Measurements from ENCODE around the gene SLC7A11.

SLC7A11 gene

DNA sequence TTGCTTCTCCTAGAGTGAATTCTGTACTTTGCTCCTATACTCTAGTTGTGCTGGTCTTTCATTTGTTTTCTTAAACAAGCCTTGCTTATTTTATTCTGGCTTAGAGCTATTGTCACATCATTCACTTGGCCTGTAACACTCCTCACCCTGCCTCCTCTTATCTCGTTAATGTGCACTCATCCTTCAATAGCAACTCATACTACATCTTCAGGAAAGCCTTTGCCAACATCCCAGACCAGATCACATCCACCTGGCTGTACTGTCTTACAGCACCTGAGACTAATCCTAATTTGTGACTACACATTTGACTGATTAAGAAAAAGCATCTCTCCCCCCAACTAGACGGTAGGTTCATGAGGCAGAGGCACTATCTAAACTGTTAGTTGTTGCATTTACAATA, 80.8 kb downstream of the SLC7A11 start:
- DNase-seq (ENCODE audit: low spot score), result no peak

DNA sequence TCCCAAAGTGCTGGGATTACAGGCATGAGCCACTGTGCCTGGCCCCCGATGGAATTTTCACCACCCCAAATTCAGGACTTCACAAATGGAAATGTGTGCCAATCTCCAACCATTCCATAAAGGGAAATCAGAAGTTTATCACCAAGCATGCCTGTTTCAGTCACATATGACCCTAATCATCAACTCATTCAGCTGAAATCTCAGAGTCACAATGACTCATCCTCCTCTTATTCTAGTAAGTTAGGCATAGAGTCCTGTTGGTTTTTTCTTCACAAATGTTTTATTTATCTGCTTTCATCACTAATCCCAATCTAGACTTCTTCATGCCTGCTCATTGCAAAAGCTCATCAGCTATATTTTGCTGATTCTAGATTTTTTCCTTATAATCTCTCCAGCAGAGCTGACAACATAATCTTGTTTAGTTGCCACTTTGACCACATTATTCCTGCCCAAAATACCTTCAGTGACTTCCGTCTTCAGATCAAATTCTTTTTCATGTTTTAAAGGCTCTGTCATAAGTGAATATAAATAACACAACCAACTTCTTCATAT, 83.3 kb downstream of the SLC7A11 start:
- no peak for DNase-seq (ENCODE audit: low spot score)

DNA sequence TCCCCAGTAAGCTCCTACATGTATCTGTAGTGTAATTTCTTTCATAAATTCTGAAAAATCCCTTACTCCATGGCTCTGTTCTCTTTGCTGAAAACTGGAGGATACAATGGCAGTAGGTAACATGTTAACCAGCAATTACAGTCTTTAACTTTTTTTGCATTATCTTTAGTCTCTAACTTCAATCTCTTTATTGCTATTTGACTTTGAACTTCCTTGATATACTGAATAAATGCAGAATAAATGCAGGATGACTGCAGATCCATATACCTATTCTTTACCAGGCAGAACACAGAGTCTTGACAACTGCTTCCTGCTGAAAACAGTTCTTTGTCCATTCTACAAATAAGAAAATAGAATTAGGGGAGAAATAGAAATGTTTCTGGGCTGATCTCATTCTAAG, 101.3 kb downstream of the SLC7A11 start:
- no peak for DNase-seq (ENCODE audit: low spot score)

GRCh38 chr4:138138774-138139173, 103.4 kb downstream of the SLC7A11 start:
- no peak for DNase-seq (ENCODE audit: low spot score)

- no peak for DNase-seq (ENCODE audit: low spot score)
Observed at GRCh38 chr4:138135610-138136009, 106.5 kb downstream of the SLC7A11 start.

- no peak for DNase-seq (ENCODE audit: low spot score)
Observed at GRCh38 chr4:138118270-138118669, 123.9 kb downstream of the SLC7A11 start.

GRCh38 chr4:138115053-138115452, 127.1 kb downstream of the SLC7A11 start:
- peak; percentile 51 for DNase-seq (ENCODE audit: low spot score)

GRCh38 chr4:138114434-138114833, 127.7 kb downstream of the SLC7A11 start:
- peak; percentile 21 for DNase-seq (ENCODE audit: low spot score)
